ENCODE measurements around the gene IL1R1. TPM values are rescaled to one million over a fixed set of nuclear protein-coding genes. Genes with fewer than 3 reads are reported as not detected.

IL1R1 gene
- total and polyA plus RNA-seq, 10 donors, result 7.6 to 163 (median 73.3) TPM

GRCh38 chr2:102140377-102140776 lies 2.2 kb upstream of the IL1R1 start:
- no peak for DNase-seq
- Histone ChIP-seq H3K9me3 (peaks cover 0 to 22% (median 14%) of the 10 kb centered on the region in 8 donors), H3K36me3 (peaks cover 0 to 11% (median 3%) of the 10 kb centered on the region in 6 donors), H3K4me1 (peaks cover 0 to 59% (median 16%) of the 10 kb centered on the region in 6 donors), H3K27ac (peak overlapping the region in 6 of 8 donors; percentile 4 to 93 (median 90)), H3K4me3 (no peak overlapping the region), H3K27me3 (replicated peaks in 1 of 7) (peaks cover 0 to 51% (median 0%) of the 10 kb centered on the region in 7 donors)
- 95 to 98% (median 96%) methylated on average over 2 of the region's 2 CpGs for WGBS, 5 donors
- no peak for TF ChIP-seq POLR2AphosphoS5 (IDR thresholded peaks at IDR 0.05)
- TF ChIP-seq POLR2A (IDR thresholded peaks at IDR 0.05), result no peak
- TF ChIP-seq CTCF (IDR thresholded peaks at IDR 0.05 in 8 of 11, conservative IDR thresholded peaks at IDR 0.05 in 3 of 11), result no peak
- intact Hi-C loops (cut with DNase I; ENCODE audit: low total_unique reads), result no loop called here

GRCh38 chr2:102141011-102141943 lies 1.3 kb upstream of the IL1R1 start:
- peak in 1 of 3 donors; percentile 12 for TF ChIP-seq POLR2A (IDR thresholded peaks at IDR 0.05)
- TF ChIP-seq CTCF (IDR thresholded peaks at IDR 0.05 in 8 of 11, conservative IDR thresholded peaks at IDR 0.05 in 3 of 11), result no peak
- peak in 2 of 3 donors; percentile 51 to 82 for TF ChIP-seq POLR2AphosphoS5 (IDR thresholded peaks at IDR 0.05)
- Histone ChIP-seq H3K4me3 (peak overlapping the region in 7 of 8 donors; percentile 33 to 76 (median 44)), H3K36me3 (peaks cover 0 to 19% (median 4%) of the 10 kb centered on the region in 6 donors), H3K27me3 (replicated peaks in 1 of 7) (peaks cover 0 to 51% (median 0%) of the 10 kb centered on the region in 7 donors), H3K27ac (peak overlapping the region in 7 of 8 donors; percentile 82 to 93 (median 89)), H3K4me1 (peaks cover 0 to 59% (median 16%) of the 10 kb centered on the region in 6 donors), H3K9me3 (peaks cover 0 to 31% (median 23%) of the 10 kb centered on the region in 8 donors)
- intact Hi-C loops (cut with DNase I; ENCODE audit: low total_unique reads), result no loop called here
- DNase-seq, result no peak
- WGBS, 5 donors, result 51 to 66% (median 53%) methylated on average over 15 of the region's 15 CpGs

- 9 to 35% (median 14%) methylated on average over 9 to 42 of the region's 42 CpGs for WGBS, 5 donors
- DNase-seq, result no peak
- H3K36me3 ChIP-seq, result peaks cover 0 to 30% (median 4%) of the 10 kb centered on the region in 6 donors
- intact Hi-C loops (cut with DNase I; ENCODE audit: low total_unique reads), result no loop called here
- H3K4me3 ChIP-seq, result peak overlapping the region; percentile 27 to 76 (median 44)
- TF ChIP-seq POLR2A (IDR thresholded peaks at IDR 0.05) (no peak), POLR2AphosphoS5 (IDR thresholded peaks at IDR 0.05) (peak in 1 of 3 donors; percentile 24), CTCF (IDR thresholded peaks at IDR 0.05 in 8 of 11, conservative IDR thresholded peaks at IDR 0.05 in 3 of 11) (no peak)
- peak overlapping the region; percentile 36 to 93 (median 88) for H3K27ac ChIP-seq
- peaks cover 0 to 51% (median 0%) of the 10 kb centered on the region in 7 donors for H3K27me3 ChIP-seq (replicated peaks in 1 of 7)
- peaks cover 0 to 47% (median 38%) of the 10 kb centered on the region in 8 donors for H3K9me3 ChIP-seq
- peaks cover 0 to 55% (median 16%) of the 10 kb centered on the region in 6 donors for H3K4me1 ChIP-seq
Observed at GRCh38 chr2:102142829-102143449, 393 bp downstream of the IL1R1 start.

All from spleen (tissue), 11 donors.